ENCODE data around the gene GAGE10.

Gene GAGE10

DNA sequence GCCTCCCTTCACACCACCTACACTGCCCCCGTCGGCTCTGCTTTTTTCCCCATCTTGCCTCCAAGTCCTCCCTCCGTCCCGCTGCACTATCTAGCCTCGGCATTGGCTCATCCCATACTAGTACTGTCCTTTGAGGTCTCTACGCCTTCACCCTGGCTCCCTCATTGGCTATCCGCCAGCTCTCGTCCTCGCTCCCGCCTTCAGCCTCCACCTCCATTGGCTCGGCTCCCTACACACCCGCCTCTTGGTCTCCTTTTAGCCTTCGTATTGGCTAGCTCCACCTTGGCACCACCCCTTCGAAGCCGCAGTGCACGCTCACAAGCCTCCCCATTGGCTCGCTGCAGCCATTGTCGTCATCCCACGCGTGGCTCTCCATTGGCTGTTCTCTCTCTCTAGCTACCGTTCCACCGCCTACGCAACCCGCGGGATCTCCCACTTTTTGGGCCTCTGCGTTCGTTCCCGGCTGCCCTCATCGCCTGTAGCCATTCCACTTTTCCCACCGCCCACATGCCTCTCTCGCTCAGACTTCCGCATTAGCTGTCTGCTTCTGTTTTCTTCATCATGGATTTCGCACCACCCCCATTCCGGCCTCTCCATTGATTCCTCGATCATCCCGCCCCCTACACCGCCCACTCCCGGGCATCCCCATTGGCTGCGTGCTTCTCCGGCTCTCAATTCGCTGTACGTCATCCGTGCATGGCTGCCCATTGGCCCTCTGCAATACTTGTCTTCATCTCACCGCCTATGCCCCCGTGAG, 34.3 kb upstream of the GAGE10 start:
- Mint-ChIP-seq H3K4me3 (peak overlapping the region; percentile 79 to 86), H3K27me3 (no peaks in the 10 kb centered on the region), H3K36me3 (ENCODE audit: insufficient read depth) (peaks cover 20% of the 10 kb centered on the region), H3K4me1 (ENCODE audit: low read depth in 2 of 2) (peaks cover 28 to 30% of the 10 kb centered on the region in 2 donors), H3K9me3 (no peaks in the 10 kb centered on the region), H3K27ac (peak overlapping the region; percentile 96 to 99)
- ATAC-seq (replicated peaks) (peak; percentile 78), DNase-seq (peak; percentile 87 to 92 (median 88))

DNA sequence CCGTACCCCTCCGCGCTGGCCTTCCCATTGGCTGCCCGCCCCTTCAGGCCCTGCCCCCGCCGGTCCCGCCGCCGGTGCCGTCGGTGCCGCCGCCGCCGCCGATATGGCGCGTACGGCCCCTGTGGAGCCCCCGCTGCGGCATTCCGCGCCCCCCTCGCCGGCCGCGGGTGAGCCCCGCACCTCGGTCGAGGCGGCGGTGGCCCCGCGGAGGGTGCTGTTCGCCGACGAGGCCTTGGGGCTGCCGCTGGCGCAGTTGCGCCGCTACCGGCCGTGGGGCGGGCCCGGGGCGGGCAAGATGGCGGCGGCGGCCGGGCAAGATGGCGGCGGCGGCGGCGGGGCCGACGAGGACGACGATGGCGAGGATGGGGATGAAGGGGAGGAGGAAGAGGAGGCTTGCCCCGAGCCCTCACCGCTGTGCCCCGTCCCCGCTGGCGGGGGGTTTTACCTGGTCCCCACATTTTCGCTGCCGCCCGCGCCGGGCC, 33.6 kb upstream of the GAGE10 start, which contains the start of gene PPP1R3F:
PPP1R3F (plus strand) TSS at position 27 of the 482 bp plus-strand sequence; CDS start at position 104, 77 bp downstream.
- peak within 1 kb of the TSS; percentile 79 to 86 for H3K4me3 Mint-ChIP-seq
- peak; percentile 9 for ATAC-seq (replicated peaks)
- H3K4me1 Mint-ChIP-seq (ENCODE audit: low read depth in 2 of 2) = peaks cover 33 to 36% of the 10 kb centered on the region in 2 donors
- H3K9me3 Mint-ChIP-seq = no peaks in the 10 kb centered on the region
- DNase-seq = no peak
- peaks cover 20% of the 10 kb centered on the region for H3K36me3 Mint-ChIP-seq (ENCODE audit: insufficient read depth)
- peak within 1 kb of the TSS; percentile 96 to 99 for H3K27ac Mint-ChIP-seq
- H3K27me3 Mint-ChIP-seq = no peaks in the 10 kb centered on the region

DNA sequence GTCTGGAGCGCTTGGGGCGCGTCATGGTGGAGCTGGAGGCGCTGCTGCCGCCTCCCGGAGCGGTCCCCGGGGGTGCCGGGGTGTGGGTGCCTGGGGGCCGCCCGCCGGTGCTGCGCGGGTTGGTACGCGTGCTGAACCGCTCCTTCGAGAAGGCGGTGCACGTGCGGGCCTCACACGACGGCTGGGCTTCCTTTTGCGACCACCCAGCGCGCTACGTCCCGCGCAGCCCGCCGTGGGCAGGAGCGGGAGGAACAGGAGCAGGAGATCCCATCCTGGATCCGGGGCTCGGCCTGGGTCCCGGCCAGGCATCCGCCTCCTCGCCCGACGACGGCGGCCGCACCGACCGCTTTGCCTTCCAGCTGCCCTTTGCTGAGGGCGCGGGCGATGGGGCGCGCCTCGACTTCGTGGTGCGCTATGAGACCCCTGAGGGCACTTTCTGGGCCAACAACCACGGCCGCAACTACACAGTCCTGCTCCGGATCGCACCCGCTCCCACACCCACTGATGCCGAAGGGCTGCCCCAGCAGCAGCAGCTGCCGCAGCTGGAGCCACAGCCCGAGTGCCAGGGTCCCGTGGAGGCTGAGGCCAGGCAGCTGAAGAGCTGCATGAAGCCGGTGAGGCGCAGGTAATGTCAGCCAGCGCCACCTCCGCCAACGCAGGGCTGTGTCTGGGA, 33.1 kb upstream of the GAGE10 start:
- Mint-ChIP-seq H3K4me3 (peak overlapping the region; percentile 73 to 86), H3K27ac (peak overlapping the region; percentile 86 to 99), H3K36me3 (ENCODE audit: insufficient read depth) (peaks cover 23% of the 10 kb centered on the region), H3K4me1 (ENCODE audit: low read depth in 2 of 2) (peaks cover 35 to 40% of the 10 kb centered on the region in 2 donors), H3K9me3 (no peaks in the 10 kb centered on the region), H3K27me3 (no peaks in the 10 kb centered on the region)
- ATAC-seq (replicated peaks) (no peak), DNase-seq (peak in 1 of 3 experiments; percentile 10)

DNA sequence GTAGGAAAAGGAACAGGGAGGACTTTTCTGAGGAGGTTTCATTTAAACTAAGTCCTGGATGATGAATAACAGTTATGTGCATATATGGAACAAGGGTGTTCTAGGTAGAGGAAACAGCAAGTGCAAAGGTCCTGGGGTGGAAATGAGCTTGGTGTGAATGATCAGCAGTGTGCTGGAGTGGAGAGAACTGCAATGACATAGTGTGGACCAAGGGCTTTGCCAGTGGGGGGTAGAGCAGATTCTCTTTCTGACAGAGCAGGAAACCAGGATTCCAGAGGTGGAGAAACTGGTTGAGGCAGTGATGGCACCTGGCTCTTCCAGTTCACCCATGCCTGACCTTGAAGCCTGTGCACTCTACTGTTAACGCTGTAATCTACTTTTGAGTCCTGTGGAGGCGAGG, 32.1 kb upstream of the GAGE10 start:
- peak overlapping the region; percentile 73 to 77 for H3K4me3 Mint-ChIP-seq
- peak overlapping the region; percentile 86 to 90 for H3K27ac Mint-ChIP-seq
- no peaks in the 10 kb centered on the region for H3K9me3 Mint-ChIP-seq
- DNase-seq (no peak), ATAC-seq (replicated peaks) (no peak)
- peaks cover 24% of the 10 kb centered on the region for H3K36me3 Mint-ChIP-seq (ENCODE audit: insufficient read depth)
- peaks cover 40 to 45% of the 10 kb centered on the region in 2 donors for H3K4me1 Mint-ChIP-seq (ENCODE audit: low read depth in 2 of 2)
- no peaks in the 10 kb centered on the region for H3K27me3 Mint-ChIP-seq

DNA sequence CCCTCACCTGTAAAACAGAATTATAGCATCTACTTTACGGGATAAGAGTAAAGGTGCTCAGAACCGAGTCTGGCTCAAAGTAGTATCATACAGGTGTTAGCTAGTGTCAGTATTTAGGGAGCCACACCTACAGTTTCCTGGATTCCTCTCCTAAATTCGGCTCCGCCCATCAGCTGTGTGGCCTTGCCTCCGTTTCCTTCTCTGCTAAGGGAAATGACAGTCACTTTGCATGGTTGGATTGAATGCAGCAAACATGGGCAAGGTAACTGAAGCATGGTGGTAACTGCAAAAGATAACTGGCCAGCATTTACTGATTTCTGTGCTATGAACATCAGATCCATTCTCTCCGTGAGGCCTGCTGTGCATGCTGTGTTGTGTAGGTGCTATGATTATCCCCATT, 31.0 kb upstream of the GAGE10 start:
- ATAC-seq (replicated peaks) (no peak), DNase-seq (no peak)
- H3K4me1 Mint-ChIP-seq (ENCODE audit: low read depth in 2 of 2) = peaks cover 45 to 49% of the 10 kb centered on the region in 2 donors
- H3K4me3 Mint-ChIP-seq = peak overlapping the region; percentile 73 to 77
- no peaks in the 10 kb centered on the region for H3K9me3 Mint-ChIP-seq
- peaks cover 27% of the 10 kb centered on the region for H3K36me3 Mint-ChIP-seq (ENCODE audit: insufficient read depth)
- H3K27me3 Mint-ChIP-seq = no peaks in the 10 kb centered on the region
- H3K27ac Mint-ChIP-seq = peak overlapping the region; percentile 86 to 88

DNA sequence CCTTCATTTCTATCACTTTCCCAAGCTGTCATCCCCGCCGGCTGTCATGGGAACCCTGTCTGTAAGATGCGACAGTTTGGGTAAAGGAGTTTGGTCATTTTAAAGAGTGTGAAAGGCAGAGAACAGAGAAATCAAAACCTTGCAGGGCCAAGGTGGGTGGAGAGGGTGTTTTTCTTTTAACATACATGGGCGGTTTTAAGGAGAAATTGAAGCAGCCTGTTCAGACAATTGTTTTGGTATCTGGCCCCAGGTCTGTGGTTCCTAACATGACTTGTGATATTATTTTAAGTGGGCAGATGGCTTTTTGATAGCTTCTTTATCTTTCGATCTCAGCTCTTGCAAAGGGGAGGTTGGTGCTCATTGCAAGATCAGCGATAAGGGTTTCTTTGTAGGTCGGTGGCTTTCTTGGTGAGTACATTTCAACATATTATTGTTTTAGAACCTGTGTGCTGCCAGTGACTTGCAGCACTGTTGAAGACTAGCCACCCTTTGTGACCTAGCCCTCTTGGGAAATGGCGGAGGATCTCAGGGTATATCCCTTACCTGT, 30.2 kb upstream of the GAGE10 start:
- Mint-ChIP-seq H3K36me3 (ENCODE audit: insufficient read depth) (peaks cover 24% of the 10 kb centered on the region), H3K4me3 (peak overlapping the region; percentile 73 to 77), H3K27ac (peak overlapping the region; percentile 86 to 88), H3K27me3 (no peaks in the 10 kb centered on the region), H3K9me3 (no peaks in the 10 kb centered on the region), H3K4me1 (ENCODE audit: low read depth in 2 of 2) (peaks cover 51 to 52% of the 10 kb centered on the region in 2 donors)
- DNase-seq (peak; percentile 12 to 15 (median 15)), ATAC-seq (replicated peaks) (peak; percentile 8)

DNA sequence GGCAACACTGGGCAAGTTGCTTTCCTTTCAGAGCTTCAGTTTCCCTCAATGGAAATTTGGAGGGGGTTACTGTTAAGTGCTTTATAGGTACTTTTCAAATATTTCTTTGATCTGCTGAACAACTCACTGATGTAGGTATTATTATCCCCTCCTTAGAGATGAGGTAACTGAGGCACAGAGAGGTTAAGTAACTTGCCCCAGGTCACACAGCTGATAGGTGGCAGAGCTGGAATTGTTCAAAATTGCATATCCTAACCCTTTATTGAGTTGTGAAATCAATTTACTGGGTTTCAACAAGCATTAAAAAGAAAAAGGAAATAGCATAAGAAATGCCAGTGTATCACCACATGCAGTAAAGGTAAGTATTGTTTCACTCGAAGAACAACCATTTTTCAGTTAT, 27.2 kb upstream of the GAGE10 start:
- Mint-ChIP-seq H3K36me3 (ENCODE audit: insufficient read depth) (peaks cover 12% of the 10 kb centered on the region), H3K27me3 (no peaks in the 10 kb centered on the region), H3K4me3 (no peak overlapping the region), H3K4me1 (ENCODE audit: low read depth in 2 of 2) (peaks cover 48 to 50% of the 10 kb centered on the region in 2 donors), H3K9me3 (no peaks in the 10 kb centered on the region), H3K27ac (no peak overlapping the region)
- ATAC-seq (replicated peaks) (no peak), DNase-seq (no peak)

DNA sequence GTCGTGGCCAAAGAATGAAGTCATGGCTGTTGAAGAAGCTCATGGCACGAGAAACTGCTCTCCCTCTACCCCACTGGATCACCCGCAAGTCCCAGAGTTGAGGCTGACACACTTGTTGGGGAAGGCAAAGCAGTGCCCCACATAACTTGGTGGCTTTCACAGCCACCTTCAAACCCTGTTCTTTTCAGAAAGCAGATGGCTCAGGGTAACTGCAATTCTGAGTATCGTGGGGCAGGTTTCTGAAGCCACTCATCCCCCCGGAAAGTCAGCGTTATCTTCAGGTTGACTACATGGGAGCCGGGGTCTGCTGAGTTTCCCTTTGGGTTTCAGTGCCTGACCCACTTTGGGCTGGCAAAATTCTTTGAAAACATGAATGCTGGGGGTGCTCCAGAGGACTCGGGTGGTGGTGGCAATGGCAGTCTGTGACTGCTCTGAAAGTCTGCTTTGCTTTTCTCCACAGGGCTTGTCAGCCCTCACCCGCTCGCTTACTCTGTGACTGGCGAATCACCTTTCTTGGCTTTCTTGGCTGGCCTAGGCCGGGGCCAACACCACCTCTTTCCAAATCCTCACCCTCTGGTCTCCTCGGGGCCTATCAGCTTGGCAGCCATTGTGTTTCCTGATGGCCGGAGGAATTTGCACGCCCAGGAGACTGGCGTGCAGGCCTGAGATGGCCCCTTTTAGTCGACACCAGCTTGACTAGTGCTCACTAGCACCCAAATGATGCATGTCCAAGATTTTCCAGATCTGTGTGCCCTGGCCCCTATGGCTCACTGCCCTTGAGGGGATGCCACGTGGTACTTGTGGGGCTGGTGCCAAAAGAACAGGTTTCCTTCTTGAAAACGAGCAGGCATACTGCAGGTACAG, 26.5 kb upstream of the GAGE10 start:
- DNase-seq = no peak
- H3K27ac Mint-ChIP-seq = peak overlapping the region; percentile 82 to 83
- H3K36me3 Mint-ChIP-seq (ENCODE audit: insufficient read depth) = peaks cover 13% of the 10 kb centered on the region

DNA sequence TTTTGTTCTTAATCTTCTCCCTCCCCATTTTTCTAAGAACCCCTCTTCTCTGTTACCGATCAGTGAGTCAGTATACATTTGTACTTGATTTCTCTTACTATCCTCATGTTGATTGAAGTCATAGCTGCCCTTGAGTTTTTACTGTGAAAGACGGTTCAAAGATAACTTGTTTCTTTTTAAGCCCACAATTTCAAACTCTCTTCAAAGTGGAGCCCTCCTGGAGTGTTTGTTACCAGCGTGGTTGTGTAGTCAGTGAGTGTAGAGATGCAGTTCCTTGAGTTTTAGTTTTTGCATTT, 26.0 kb upstream of the GAGE10 start:
- DNase-seq = no peak
- Mint-ChIP-seq H3K27me3 (no peaks in the 10 kb centered on the region), H3K9me3 (no peaks in the 10 kb centered on the region), H3K4me3 (peak overlapping the region in 1 of 2 donors; percentile 15), H3K27ac (peak overlapping the region; percentile 82 to 83), H3K36me3 (ENCODE audit: insufficient read depth) (peaks cover 15% of the 10 kb centered on the region), H3K4me1 (ENCODE audit: low read depth in 2 of 2) (peaks cover 45 to 51% of the 10 kb centered on the region in 2 donors)
- no peak for ATAC-seq (replicated peaks)

More for the DNA sequence above, 26.5 kb upstream of the GAGE10 start:
- Mint-ChIP-seq H3K27me3 (no peaks in the 10 kb centered on the region), H3K4me3 (peak overlapping the region; percentile 15 to 49), H3K4me1 (ENCODE audit: low read depth in 2 of 2) (peaks cover 46 to 47% of the 10 kb centered on the region in 2 donors), H3K9me3 (no peaks in the 10 kb centered on the region)
- ATAC-seq (replicated peaks) = no peak

DNA sequence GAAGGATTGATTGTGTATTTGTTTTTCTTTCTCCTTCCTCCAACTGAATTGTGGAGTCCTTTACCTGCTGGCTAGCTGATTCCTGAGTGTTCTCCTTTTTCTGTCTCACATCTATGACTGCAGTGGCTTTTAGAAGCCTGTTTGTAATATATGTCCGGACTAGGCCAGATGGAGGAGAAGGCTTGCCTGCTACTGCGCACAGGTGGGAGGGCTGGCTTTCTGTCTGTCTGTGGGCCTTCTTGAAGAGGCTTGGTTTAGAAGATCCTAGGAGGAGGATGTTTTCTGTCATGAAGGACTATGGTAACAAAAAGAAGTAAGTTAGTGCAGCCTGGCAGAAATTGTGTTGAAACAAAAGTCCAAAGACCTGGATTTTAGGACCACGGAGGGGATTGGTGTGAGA, 25.4 kb upstream of the GAGE10 start:
- H3K27ac Mint-ChIP-seq = peak overlapping the region; percentile 82 to 83
- ATAC-seq (replicated peaks) (no peak), DNase-seq (no peak)
- no peaks in the 10 kb centered on the region for H3K27me3 Mint-ChIP-seq
- peaks cover 41 to 46% of the 10 kb centered on the region in 2 donors for H3K4me1 Mint-ChIP-seq (ENCODE audit: low read depth in 2 of 2)
- H3K9me3 Mint-ChIP-seq = no peaks in the 10 kb centered on the region
- H3K36me3 Mint-ChIP-seq (ENCODE audit: insufficient read depth) = peaks cover 14% of the 10 kb centered on the region
- H3K4me3 Mint-ChIP-seq = peak overlapping the region in 1 of 2 donors; percentile 15

DNA sequence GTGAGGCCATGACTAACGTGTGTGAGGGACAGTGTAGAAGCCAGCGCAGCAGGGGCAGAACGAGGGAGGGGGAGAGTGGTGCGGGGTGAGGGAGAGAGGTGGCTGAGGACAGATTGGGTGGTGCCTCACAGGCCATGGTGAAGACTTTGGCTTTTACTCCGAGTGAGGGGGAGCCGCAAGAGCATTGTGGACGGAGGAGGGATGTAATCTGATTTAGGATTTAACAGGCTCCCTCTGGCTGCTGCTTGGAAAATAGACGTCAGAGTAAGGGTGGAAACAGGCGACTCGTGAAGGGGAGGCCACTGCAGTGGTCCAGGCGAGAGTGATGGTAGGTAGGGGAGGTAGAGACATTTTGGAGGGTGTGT, 20.8 kb upstream of the GAGE10 start:
- peaks cover 11% of the 10 kb centered on the region for H3K36me3 Mint-ChIP-seq (ENCODE audit: insufficient read depth)
- no peak overlapping the region for H3K4me3 Mint-ChIP-seq

DNA sequence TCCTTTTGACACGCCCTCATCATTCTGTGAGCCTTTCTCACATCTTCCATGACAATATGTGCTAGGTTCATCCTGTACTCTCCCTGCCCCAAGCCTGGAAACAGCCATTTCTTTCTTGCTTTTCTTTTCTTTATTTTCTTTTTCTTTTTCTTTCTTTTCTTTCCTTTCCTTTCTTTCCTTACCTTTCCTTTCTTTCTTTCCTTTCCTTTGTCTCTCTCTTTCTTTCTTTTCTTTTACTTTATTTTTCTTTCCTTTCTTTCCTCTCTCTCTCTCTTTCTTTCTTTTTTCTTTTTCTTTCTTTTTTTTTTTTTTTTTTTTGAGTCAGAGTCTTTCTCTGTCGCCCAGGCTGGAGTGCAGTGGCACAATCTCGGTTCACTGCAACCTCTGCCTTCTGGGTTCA, 19.2 kb upstream of the GAGE10 start:
- no peaks in the 10 kb centered on the region for H3K27me3 Mint-ChIP-seq
- H3K27ac Mint-ChIP-seq = no peak overlapping the region
- DNase-seq = no peak
- ATAC-seq (replicated peaks) = no peak
- H3K36me3 Mint-ChIP-seq (ENCODE audit: insufficient read depth) = peaks cover 11% of the 10 kb centered on the region
- no peak overlapping the region for H3K4me3 Mint-ChIP-seq
- peaks cover 14 to 23% of the 10 kb centered on the region in 2 donors for H3K4me1 Mint-ChIP-seq (ENCODE audit: low read depth in 2 of 2)
- H3K9me3 Mint-ChIP-seq = no peaks in the 10 kb centered on the region

More for the DNA sequence above, 20.8 kb upstream of the GAGE10 start:
- ATAC-seq (replicated peaks) (no peak), DNase-seq (no peak)
- peak overlapping the region in 1 of 2 donors; percentile 19 for H3K27ac Mint-ChIP-seq
- H3K9me3 Mint-ChIP-seq = no peaks in the 10 kb centered on the region
- H3K27me3 Mint-ChIP-seq = no peaks in the 10 kb centered on the region
- H3K4me1 Mint-ChIP-seq (ENCODE audit: low read depth in 2 of 2) = peaks cover 13 to 16% of the 10 kb centered on the region in 2 donors

DNA sequence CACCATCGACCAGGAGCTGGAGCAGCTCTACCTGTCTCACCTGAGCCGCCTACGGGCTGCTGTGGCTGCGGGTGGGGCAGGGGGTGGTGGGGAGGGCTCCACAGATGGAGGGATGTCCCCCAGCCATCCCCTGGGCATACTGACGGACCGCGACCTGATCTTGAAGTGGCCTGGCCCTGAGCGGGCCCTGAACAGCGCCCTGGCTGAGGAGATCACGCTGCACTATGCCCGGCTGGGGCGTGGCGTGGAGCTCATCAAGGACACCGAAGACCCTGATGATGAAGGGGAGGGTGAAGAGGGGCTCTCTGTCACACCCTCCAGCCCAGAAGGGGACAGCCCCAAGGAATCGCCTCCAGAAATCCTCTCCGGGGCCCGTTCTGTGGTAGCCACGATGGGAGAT, 17.3 kb upstream of the GAGE10 start:
- no peak for ATAC-seq (replicated peaks)
- Mint-ChIP-seq H3K27ac (no peak overlapping the region), H3K9me3 (no peaks in the 10 kb centered on the region), H3K36me3 (ENCODE audit: insufficient read depth) (peaks cover 11% of the 10 kb centered on the region), H3K4me3 (no peak overlapping the region), H3K27me3 (no peaks in the 10 kb centered on the region), H3K4me1 (ENCODE audit: low read depth in 2 of 2) (peaks cover 14 to 20% of the 10 kb centered on the region in 2 donors)
- DNase-seq = no peak
